IMR-90 (cell line): ENCODE results near the gene LPXN.

Experiments
- BHLHE40 ChIP-seq: fragments of 150-350 bp; IDR thresholded peaks from 2 replicates; pipeline ENCODE4 v1.6.1; 2016; ENCODE audit warnings: mild to moderate bottlenecking, low read depth, low read length
- CEBPB ChIP-seq: IDR thresholded peaks from 2 replicates; pipeline ENCODE4 v1.6.1; 2012; ENCODE audit warnings: low read depth, low read length, improper control_type of control experiment
- CHD1 ChIP-seq: IDR thresholded peaks from 2 replicates; pipeline ENCODE4 v1.6.1; 2012; ENCODE audit warnings: low read depth, low read length, improper control_type of control experiment
- CTCF ChIP-seq: conservative IDR thresholded peaks from 2 replicates; pipeline ENCODE4 v1.5.1; 2012; ENCODE audit warnings: mild to moderate bottlenecking, low read depth, low read length, improper control_type of control experiment
- ELK1 ChIP-seq: fragments of 150-350 bp; IDR thresholded peaks from 2 replicates; pipeline ENCODE4 v1.6.1; 2016; ENCODE audit warnings: low read depth, mild to moderate bottlenecking, low read length, moderate library complexity, borderline replicate concordance
- FOS ChIP-seq: fragments of 150-350 bp; IDR thresholded peaks from 2 replicates; pipeline ENCODE4 v1.6.1; 2016; ENCODE audit warnings: low read depth, low read length
- MAFK ChIP-seq: IDR thresholded peaks from 2 replicates; pipeline ENCODE4 v1.6.1; 2012; ENCODE audit warnings: low read depth, low read length, improper control_type of control experiment
- MAZ ChIP-seq: IDR thresholded peaks from 2 replicates; pipeline ENCODE4 v1.6.1; 2012; ENCODE audit warnings: low read depth, mild to moderate bottlenecking, low read length, improper control_type of control experiment, moderate library complexity, borderline replicate concordance
- MXI1 ChIP-seq: IDR thresholded peaks from 2 replicates; pipeline ENCODE4 v1.6.1; 2012; ENCODE audit warnings: low read depth, mild to moderate bottlenecking, low read length, moderate library complexity, borderline replicate concordance
- POLR2A ChIP-seq: IDR thresholded peaks from 2 replicates; pipeline ENCODE4 v1.6.1; 2012; ENCODE audit warnings: mild to moderate bottlenecking, low read depth, low read length
- RAD21 ChIP-seq: IDR thresholded peaks from 2 replicates; pipeline ENCODE4 v1.6.1; 2012; ENCODE audit warnings: low read length, improper control_type of control experiment
- RCOR1 ChIP-seq: IDR thresholded peaks from 2 replicates; pipeline ENCODE4 v1.6.1; 2012; ENCODE audit warnings: mild to moderate bottlenecking, low read length, improper control_type of control experiment; ENCODE audit not compliant: insufficient replicate concordance
- SMC3 ChIP-seq: fragments of 150-350 bp; IDR thresholded peaks from 2 replicates; pipeline ENCODE4 v1.6.1; 2016; ENCODE audit warnings: low read depth, mild to moderate bottlenecking, antibody characterized with exemption, low read length, moderate library complexity

- no peak for TF ChIP-seq CHD1
- peak; percentile 68 for TF ChIP-seq CTCF
- TF ChIP-seq RAD21, result peak; percentile 66
- no peak for TF ChIP-seq MAFK
- no peak for TF ChIP-seq MAZ
- peak; percentile 55 for TF ChIP-seq SMC3
- no peak for TF ChIP-seq POLR2A
- TF ChIP-seq MXI1, result no peak
- TF ChIP-seq RCOR1, result no peak
- TF ChIP-seq BHLHE40, result no peak
- no peak for TF ChIP-seq FOS
- TF ChIP-seq CEBPB, result no peak
- no peak for TF ChIP-seq ELK1
These were observed 1.3 kb upstream of the LPXN start for GRCh38 chr11:58576887-58577471.
